ENCODE data around the gene CALML5.

CALML5 gene

DNA sequence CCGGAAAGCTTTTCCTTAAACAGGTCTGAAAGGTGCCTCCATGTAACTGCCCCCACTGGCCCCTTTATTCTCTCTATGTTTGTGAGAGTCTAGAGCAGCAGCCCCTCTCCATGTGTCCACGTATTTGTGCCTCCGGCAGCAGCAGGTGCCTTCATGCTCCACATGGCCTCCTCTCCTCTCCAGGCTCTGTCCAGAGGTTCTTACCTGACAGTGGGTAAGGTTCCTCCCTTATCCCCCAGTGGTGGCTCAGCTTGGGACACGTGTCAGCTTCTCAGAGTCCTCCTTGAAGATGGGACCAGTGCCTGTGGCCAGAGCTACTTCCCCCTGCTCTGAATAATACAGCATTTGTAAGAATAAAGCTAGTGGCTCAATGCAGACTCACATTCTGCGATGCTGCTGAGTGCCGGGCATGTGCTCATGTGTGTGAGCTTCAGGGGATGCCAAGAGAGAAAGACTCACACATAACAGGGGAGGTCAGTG lies 33.3 kb upstream of the CALML5 start:
- DNase-seq, result no peak

DNA sequence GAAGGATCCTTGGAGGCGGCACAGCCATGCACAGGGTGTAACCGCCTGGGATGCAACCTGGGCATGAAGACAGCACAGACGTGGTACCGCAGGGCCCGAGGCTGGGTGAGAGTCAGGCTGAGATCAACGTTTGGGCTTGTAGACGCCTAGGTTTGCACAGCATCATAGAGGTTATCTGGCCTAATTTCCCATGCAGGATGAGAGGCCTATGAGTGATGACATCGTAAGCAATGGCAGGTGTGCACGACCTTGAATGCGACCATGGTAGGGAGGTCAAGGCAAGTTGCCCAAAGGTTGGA lies 32.9 kb upstream of the CALML5 start:
- DNase-seq, result no peak

DNA sequence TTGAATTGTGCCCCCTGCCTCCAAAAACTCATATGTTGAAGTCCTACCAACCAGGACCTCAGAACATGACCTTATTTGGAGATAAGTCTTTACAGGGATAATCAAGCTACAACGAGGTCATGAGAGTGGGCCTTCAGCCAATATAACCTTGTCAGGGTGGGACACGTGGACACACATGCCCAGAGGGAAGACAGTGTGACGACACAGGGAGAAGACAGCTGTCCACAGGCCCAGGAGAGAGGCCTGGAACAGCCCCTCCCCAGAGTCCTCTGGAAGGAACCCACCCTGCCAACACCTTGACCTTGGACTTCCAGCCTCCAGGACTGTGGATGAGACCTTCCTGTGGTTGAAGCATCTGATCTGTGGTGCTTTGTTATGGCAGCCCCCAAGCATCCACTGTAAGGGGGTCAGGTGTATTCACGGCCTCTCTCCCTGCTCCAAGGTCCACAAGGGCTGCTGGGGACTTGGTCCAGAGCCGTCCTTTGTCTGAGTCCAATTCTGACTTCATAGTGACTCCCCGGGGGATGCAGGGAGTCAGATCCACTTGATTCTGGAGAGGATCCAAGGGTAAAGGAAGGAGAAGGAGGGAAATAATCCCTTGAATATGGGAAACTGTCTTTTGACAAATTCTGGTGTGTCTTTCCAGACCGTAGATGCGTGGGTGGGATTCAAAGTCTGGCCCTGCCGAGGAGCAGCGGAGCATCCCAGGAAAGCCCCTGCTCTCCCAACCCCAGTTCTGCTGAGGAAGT lies 32.4 kb upstream of the CALML5 start:
- no peak for DNase-seq

DNA sequence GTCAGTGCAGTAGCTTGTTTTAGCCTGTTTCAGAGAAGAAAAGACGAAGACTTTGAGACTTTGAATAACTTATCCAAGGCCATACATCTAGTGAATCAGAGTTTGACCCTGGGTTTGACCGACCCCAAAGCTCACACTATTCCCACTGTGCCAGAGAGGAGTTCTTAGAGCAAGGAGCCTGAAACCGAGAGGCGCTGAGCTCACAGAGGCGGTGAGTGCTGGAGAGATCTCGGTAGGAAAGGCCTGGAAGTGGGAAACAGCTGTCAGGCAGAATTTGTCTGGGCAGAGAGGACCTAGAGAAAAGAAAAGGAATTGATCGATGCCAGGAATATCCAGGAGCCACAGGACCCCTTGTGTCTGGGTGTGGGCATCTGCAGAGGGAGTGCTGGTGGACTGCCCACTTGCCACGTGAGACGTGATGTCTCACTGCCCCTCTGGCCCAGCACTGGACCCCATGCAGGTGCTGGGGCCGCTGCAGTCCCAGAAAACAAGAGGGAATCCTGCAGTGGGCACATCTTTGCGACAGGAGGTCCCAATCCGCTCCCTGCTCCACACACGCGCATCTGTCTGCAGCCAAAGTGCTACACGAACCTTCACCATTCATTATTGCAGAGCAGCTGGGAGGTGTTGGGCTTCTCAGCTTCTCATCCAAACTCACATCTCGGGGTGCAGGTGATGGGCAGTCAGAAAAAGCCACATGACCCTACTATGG lies 31.6 kb upstream of the CALML5 start:
- DNase-seq, result no peak

DNA sequence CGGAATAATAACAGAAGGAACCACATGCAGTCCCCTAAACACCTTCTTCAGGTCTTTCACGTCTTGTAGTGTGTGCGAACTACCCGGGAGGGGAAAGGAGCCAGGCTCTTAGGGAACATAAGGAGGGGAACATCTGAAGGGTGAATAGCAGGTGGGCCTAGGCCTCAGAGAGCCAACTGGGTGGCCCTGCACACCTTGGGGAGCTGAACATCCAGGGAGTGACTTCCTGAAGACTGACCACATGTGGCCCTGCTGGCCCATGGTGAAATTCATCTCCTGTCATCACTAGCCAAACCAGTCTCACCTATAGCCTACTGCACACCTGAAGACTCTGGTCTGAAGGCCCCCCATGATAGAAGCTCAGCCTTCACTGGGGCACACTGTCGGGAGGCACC lies 31.0 kb upstream of the CALML5 start:
- no peak for DNase-seq

DNA sequence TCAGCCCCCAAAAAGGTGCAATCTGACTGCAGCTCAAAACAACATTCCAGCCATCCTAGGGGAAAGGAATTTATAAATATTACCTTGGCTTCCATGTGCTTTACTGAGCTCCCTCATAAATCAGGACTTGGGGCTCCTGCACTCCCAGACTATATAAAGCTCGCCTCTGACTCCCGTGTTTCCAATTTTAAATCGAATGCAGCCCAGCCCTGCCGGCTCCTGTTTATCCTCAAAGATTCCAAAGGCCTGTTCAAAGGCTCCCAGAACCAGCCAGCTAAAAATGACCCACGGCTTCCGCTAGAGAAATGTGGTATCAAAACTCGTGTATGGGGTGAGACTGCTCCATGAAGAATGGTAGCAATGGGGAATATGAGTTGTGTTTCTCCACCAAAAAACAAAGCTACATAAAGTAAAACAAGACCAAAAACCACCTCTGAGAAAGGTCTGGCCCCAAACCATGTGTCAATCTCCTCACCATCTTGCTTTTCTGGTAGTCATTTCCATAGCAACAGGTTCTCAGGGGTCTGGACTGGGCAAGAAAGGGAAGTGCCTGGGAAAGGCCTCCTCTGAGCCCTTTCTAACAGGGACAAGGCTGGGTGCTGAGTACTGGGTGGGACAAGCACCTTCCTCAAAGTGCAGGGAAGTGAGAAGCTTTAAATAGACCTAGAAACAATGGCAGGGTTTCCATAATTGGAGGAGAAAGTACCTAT lies 30.5 kb upstream of the CALML5 start:
- DNase-seq, result no peak

DNA sequence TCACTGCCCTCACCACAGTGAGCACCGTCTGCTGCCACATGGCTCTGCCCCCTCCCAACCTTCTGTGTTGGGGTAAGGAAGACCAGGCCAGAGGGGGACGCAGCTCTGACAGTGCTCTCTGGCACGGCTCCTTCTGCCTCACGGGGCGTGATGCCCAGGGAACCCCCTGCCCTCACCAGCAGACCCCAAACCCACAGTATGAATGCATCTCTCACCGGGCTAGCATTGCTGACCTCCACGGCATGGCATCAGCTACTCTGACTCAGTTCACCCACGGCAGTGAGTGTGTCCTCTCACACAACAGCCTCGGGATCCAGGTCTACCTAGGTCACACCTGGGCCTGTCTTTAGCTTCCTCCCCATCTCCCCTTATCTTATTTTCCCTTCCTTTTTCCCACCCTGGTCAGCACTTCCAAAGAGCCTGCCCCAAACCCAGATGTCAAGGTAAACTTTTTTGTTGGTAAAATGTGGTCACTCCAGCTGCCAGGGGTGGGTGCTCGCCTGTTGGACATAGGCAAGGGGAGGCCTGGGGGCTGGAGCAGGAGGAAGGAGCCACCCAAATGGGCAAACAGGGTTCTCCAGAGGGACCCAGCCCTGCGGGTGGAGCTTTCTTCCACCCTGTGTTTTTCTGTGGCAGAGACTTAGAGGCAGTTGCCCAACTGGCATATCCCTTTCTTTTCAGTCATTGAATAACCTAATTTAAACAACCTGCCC lies 29.8 kb upstream of the CALML5 start:
- no peak for DNase-seq

DNA sequence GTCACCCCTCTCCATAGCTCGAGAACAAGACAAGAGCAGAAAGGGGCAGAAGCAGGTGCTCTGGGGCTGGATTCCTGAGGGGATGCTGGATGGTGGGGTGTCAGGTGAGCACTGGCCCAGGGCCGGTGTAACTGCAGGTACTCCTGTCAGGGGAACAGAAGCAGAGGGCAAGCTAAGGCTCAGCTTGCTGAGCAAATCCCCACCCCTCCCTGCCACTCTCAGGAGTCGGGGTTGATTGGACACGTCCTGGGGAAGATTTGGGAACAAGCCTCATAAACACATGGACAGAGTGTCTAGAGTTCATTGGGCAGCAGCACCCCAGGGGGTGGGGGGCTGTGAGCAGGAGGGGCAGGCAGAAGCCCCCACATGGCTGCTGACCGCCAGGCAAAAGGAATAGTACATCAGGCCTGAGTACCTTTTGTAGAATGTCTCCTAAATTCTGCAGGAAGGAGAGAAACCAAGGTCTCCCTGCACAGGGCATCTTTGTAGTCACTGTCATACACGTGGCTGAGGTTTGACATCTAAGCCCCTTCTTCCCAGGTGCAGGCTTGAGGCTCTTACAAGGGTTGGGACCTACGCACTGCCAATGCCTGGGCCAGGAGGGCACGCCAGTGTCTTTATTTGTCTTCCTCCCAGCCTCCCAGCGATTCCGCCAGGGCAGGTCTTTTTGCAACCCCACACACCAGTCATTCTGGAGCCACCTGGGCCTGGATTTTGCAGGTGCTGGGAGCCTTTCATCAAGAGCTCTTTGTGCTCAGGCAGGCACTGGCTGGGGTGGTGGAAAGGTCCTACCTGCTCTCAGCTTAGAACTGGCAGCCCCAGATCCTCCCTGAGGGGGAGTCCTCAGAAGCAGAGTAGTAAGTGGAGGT lies 28.2 kb upstream of the CALML5 start:
- DNase-seq, result no peak

DNA sequence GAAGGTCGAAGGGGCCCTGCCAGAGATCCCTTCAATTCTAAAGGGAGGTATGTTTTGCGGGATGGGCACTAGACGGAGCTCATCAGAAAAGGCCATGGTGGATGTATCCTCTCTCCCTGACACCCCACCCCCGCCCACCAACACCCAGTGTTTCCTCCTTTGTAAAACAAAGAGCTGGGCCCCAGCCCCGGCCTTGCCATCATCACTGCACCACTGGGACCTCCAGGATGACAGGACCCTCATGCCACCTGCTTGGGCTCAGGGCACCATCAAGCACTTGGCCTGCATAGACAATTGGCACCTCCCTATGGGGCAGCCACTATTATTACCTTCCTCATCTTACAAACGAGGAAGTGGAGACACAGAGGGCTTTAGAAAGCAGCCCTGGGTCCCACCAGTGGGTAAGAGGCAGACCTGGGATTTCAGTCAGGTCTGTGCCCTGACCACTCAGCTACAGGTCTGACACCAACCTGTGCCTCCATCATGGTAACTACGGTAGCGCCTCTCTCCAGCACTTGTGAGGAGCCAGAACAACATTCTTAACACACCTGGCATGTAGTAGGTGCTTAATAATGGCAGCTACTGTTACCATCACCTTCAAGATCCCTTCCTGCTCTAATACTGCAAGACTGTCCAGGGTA lies 27.4 kb upstream of the CALML5 start:
- no peak for DNase-seq

DNA sequence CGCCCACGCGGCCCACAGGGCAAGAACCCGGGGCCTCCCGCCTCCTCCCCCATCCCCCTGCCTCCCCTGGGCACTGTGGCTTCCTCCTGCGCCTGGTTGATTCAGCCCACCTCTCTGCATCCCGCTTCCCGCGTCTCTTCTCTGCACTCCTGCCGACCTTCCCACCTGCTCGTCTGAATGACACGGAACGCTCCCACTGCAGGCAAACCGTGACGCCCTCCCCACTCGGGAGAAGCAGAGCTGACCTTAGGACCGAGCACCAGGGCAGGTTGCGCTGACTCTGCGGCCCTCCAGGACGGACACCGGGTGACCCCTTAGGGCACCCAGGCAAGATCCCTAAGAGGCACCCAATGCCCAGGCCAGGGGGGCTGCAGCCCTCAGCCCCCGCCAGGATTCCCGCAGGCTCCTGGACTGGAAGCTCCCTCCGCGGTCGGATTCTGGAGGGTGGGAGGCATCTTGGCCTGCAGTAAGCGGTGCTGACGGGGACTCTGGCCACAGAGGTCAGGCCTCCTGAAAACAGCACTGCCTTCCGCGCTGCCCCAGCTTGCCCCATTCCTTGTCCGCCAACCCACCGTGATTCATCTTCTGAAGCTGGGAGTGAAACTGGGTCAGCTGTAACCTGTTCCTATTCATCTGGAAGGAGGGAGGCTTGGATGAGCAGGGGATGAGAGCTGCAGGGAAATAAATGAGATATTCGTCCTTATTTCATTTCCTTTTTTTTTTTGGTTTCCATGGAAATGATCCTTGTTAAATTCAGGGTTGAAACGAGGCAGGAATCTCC lies 26.4 kb upstream of the CALML5 start:
- no peak for DNase-seq

DNA sequence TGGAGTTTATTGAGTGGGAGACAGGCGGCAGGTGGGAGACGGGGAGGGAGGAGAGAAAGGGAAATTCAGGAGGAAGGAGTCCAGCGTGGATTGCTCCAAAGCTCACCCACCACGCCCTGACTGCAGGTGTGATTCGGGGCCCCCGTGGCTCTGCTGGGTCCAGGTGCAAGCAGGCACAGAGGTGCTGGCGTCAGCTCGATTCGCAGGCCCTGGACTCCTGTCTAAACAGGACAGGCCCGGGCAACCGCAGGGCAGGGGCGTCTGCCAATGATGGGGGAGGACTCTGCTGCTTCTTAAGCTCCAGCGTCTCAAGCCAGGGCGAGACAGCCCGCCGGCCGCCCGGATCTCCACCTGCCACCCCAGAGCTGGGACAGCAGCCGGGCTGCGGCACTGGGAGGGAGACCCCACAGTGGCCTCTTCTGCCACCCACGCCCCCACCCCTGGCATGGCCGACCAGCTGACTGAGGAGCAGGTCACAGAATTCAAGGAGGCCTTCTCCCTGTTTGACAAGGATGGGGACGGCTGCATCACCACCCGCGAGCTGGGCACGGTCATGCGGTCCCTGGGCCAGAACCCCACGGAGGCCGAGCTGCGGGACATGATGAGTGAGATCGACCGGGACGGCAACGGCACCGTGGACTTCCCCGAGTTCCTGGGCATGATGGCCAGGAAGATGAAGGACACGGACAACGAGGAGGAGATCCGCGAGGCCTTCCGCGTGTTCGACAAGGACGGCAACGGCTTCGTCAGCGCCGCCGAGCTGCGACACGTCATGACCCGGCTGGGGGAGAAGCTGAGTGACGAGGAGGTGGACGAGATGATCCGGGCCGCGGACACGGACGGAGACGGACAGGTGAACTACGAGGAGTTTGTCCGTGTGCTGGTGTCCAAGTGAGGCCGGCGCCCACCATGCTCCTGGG lies 25.5 kb upstream of the CALML5 start, which contains the start of gene CALML3:
TSS of gene CALML3 (plus strand) at position 321 of the 920 bp plus-strand sequence. CDS start at position 446, 125 bp downstream.
- DNase-seq, result no peak

DNA sequence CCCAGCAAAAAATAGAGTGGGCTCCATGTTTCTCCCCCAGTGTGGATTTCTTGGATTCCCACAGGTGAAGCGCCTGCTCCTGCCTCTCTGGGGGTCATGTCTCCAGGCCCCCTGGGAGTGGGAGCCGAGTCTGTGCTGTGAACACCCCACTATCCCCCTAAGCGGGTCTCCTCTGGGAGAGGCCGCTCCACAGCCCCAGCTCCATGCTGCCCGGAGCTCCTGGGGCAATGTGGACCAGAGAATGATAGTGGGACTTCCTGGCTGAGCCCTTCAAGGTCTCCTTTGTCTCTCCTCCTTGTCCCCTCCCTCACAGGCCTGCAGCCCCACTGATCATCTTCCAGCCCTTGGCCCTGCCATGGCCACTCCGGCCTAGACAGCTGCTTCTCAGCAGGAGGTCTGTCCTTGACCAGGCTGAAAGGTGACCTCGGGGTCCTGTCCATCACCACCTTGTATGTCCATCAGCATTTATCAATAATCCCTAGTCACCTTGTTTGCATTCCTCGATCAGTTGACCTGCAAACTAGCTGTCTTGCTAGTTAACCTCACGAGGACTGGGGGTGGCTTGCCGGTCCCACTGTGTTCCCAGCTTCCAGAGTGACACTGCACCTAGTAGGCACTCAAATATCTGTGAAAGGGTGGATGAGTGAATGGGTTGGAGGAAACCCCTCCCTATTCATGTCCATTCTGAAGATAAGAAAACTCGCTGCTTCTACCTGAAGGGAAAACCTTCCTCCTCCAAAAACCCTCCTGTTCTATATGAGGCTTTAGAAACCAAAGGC lies 24.6 kb upstream of the CALML5 start:
- DNase-seq, result no peak

DNA sequence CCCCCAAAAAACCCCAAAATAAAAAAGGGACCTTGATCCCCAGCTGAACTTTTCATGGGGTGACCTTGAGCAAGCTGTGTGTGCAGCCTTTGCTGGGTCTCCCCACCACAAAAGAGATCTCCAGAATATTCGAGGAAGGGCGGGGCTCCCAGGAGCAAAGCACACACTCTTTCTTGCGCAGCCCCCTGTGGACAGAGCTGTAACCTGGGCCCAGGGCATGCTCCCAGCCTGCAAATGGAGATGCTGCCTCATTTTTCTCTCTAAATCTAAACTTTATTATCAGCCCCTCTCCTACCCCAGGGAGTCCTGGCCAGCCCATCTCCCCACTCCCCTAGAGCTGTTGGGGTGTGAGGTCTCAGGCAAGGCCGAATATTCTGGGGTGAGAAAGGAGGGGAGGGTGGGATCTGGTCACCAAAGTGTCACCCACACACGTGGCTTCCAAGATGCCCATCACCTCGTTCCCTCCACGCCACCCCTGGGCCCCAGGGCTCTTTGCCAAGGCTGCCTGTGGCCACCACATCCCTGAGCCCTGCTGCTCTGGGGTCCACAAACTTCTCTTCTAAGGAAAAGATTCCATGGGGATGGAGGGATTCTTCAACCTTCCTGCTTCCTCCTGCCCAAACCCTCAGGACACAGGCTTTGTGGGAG lies 23.7 kb upstream of the CALML5 start:
- DNase-seq, result no peak

DNA sequence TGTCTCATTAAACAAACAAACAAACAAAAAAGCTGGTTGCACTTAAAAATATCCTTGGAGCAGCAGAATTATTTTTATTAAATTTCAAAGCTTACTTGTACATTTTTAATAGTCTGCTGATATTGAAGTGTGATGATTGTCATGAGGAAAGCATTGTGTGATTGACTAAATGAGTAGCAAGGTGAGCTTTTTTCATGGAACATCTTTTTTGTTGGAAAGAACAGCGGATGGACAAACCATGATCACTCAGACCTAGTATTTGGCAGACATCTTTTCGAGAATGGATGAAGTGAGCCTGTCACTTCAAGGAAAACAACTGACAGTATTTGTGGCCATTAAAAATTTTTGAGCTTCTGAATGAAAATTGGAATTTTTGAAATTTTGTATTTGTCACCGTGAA lies 19.7 kb upstream of the CALML5 start:
- no peak for DNase-seq

DNA sequence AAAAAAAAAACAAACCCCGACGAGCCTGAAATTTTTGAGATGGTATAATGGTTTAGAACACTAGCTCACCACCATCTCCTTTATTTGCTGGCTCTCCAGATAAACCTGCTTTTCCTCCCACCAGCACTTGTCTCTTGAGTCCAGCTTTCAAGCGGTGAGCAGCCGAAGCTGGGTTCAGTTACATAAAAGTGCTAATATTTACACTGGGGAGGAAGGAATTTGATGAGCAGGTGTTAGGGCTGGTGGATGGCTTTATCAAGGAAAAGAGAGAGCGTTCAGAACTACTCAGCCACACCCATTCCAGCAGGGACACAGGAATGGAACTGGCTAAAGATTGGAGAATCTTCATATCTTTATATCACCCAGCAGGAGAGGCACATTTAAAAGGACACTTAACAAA lies 18.8 kb upstream of the CALML5 start:
- DNase-seq, result no peak

DNA sequence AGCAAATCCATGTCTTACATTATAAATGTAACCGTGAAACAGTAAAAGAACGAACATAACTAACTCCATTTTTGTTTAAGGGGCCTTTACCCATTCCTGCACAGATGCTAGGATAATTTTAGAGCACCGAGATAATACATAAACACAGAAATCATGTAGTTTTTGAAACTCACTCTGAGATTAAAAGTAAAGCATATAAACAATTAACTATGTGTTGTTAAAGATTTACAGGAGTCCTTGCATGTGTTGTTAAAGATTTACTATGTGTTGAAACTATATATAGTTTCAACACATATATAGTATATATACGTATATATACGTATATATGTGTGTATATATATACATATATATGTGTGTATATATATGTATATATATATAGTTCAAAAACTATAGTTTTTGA lies 18.2 kb upstream of the CALML5 start:
- DNase-seq, result no peak

DNA sequence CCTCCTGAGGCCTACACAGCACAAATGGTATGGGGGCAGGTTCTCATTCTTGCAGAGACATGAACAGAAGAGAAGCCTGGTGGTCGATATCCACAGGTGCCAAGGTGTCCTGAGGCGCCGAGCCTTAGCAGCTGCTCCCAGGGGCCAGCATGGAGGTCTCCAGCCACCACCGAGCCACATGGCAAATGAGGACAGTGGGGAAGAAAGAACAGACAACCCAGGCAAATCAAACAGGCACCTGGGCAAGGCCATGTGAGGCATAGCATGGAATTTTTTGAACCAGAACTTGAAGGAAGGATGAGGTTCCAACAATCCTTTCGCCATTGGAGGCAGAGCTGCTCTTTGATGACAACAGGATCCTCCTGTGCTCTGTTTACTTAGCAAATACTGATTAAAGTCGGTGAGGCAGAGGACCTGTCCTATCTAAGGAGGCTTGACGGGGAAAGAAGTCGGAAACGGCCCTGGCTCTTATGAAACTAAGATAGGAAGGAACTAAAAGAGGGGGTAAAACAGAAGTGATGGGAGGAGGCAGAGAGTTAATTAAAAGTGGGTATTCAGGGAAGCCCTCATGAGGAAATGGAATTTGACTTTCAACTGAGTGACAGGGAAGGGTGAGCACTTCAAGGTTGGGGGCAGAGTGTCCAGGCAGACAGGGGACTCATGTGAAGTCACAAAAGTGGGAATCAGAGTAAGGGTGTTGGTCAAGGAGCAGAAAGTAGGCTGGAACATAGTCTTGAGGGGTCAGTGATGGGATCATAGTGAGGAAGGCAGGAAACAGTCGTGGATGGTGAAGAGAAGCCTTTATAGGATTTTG lies 16.8 kb upstream of the CALML5 start:
- no peak for DNase-seq
